HL-60 (cell line): ENCODE results near the gene CXXC1.

Experiments
- GABPA ChIP-seq: IDR thresholded peaks from 2 replicates; pipeline ENCODE4 v1.6.1; 2012; ENCODE audit warnings: low read depth
- TF ChIP-seq, protein P1 (sequence below): IDR thresholded peaks from 2 replicates; pipeline ENCODE4 v1.6.1; 2012; ENCODE audit warnings: low read depth; ENCODE audit not compliant: insufficient replicate concordance

DNA sequence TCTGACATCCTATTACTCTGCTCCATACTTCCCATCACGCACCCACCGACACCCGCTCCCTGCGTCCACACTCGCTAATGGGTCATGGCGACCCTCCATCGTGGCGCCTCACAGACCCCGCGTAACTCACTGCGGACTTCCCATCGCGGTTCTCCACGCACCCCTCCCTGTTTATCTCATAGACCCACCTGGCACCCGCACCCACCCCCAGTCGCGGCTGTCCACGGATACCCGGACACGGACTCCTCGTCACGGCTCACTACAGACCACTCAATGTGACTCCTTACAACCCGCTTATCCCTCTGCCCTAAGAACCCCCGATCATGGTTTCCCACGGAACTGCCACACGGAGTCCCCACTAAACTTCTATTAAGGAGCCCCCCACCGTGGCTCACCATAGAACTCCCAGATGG is 458 bp downstream of the CXXC1 start:
- TF ChIP-seq, protein P1, sequence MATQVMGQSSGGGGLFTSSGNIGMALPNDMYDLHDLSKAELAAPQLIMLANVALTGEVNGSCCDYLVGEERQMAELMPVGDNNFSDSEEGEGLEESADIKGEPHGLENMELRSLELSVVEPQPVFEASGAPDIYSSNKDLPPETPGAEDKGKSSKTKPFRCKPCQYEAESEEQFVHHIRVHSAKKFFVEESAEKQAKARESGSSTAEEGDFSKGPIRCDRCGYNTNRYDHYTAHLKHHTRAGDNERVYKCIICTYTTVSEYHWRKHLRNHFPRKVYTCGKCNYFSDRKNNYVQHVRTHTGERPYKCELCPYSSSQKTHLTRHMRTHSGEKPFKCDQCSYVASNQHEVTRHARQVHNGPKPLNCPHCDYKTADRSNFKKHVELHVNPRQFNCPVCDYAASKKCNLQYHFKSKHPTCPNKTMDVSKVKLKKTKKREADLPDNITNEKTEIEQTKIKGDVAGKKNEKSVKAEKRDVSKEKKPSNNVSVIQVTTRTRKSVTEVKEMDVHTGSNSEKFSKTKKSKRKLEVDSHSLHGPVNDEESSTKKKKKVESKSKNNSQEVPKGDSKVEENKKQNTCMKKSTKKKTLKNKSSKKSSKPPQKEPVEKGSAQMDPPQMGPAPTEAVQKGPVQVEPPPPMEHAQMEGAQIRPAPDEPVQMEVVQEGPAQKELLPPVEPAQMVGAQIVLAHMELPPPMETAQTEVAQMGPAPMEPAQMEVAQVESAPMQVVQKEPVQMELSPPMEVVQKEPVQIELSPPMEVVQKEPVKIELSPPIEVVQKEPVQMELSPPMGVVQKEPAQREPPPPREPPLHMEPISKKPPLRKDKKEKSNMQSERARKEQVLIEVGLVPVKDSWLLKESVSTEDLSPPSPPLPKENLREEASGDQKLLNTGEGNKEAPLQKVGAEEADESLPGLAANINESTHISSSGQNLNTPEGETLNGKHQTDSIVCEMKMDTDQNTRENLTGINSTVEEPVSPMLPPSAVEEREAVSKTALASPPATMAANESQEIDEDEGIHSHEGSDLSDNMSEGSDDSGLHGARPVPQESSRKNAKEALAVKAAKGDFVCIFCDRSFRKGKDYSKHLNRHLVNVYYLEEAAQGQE = no peak
- TF ChIP-seq GABPA = no peak
